Prostate gland (tissue), 2 donors: ENCODE data around the gene PTPRE.

Experiments
- POLR2A ChIP-seq: fragments of 450-650 bp; IDR thresholded peaks from one replicate; pipeline ENCODE4 v1.6.1; 2016; ENCODE audit warnings: antibody characterized with exemption, mild to moderate bottlenecking
- TF ChIP-seq, protein P1 (sequence below), 4 experiments: fragments of 200-600 bp in 2 of 4; fragments of 450-650 bp in 2 of 4; sonication (generic) in 2 of 4; IDR thresholded peaks; 1 replicate in 3 of 4; 2 replicates in 1 of 4; pipeline ENCODE4 v1.5.1; 2016 to 2019; ENCODE audit warnings: antibody characterized with exemption in 4 of 4, mild to moderate bottlenecking in 2 of 4, moderate library complexity in 2 of 4

DNA sequence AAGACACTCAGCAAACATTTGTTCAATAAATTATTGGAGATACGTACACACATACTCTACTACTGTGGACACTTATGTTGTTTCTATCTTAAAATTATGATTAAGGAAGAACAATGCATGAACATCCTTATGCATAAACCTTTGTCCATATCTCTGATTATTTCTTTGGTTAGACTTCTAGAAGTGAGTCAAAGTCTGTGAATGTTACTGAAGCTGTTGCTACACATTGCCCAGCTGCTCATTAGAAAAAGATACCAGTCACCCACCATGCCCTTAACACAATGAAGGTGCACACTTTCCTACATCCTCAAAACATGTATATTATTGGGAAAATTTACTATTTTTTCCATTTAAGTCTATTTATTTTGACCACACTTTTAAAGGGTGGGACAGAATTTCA, 12.8 kb upstream of the PTPRE start:
- TF ChIP-seq, protein P1, sequence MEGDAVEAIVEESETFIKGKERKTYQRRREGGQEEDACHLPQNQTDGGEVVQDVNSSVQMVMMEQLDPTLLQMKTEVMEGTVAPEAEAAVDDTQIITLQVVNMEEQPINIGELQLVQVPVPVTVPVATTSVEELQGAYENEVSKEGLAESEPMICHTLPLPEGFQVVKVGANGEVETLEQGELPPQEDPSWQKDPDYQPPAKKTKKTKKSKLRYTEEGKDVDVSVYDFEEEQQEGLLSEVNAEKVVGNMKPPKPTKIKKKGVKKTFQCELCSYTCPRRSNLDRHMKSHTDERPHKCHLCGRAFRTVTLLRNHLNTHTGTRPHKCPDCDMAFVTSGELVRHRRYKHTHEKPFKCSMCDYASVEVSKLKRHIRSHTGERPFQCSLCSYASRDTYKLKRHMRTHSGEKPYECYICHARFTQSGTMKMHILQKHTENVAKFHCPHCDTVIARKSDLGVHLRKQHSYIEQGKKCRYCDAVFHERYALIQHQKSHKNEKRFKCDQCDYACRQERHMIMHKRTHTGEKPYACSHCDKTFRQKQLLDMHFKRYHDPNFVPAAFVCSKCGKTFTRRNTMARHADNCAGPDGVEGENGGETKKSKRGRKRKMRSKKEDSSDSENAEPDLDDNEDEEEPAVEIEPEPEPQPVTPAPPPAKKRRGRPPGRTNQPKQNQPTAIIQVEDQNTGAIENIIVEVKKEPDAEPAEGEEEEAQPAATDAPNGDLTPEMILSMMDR (IDR thresholded peaks at IDR 0.05): no peak
- TF ChIP-seq POLR2A: no peak
